Inflammatory macrophage treated with lipopolysaccharide for 1 hour (primary cell): Measurements from ENCODE around the gene MYDGF.
A peak's percentile ranks its signal among the peaks of the same experiment; 100 is the strongest.

Source experiments
- DNase-seq, 2 donors: peaks; one replicate each; pipeline ENCODE4 v3.0.0-alpha.2; 2020 to 2022

The MYDGF gene

DNA sequence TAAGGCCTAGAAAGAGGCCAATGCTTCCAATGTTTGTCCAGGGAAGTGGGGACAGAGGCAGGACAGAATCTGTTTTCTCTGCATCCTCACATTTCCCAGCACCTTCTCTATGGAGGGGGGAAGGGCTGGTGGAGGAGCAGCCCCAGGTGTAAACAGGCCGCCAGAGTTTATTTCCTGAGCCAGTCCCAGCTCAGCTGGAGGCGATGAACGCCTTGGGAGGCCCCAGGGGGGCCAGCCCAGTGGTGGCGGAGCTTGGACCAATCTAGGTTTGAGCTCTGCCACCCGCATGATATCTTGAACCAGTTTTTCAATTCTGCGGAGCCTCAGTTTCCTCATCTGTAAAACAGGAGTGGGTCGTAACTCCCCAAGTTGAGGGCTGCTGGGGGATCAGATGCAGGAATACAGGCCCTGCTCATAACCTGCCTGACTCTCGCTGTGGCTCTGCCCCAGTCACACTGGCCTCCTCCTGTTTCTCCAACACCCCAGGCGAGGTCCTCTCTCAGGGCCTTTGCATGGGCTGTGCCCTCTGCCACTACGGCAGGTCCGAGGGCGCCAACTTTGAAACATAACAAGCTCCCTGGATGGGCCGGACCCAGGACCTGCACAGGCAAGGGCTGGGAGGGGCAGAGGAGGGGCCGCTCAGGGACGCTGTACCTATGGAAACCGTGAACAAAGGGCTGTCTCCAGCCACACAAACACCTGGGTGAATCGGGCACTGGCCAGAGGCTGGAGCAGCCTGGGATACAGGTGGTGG, 29.7 kb downstream of the MYDGF start:
- DNase-seq, result no peak

DNA sequence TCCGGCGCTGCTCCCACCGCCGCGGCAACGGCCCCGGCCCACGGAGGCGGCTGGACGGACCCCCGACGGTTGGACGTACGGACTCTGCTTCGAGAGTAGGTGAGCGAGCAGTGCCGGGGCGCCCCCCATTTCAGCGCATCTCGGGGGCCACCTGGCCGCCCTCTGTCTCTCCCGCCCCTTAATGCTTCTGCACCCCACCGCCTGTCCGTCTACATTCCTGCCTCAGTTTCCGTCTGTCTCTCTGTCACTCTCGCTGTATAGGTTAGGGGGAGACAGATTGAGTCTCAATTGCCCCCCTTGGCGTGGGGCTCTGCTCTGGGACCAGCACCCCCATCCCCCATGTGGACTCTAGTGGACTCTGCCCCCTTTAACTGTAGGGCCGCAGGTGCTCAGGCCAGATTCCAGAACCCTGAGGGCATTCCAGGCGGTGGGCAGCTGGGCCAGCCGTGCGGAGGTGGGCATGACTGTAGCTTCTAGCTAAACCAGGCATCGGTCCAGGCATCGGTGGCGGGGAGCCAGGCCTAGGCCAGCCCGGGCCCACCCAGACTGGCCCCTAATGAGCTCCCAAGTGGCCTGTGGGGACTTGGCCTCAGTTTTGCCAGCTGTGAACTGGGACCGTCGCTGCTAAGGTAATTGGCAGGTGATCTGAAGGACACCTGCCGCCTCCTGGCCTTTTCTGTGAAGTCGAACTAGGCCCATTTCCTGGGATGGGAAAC, 30.5 kb downstream of the MYDGF start:
- DNase-seq, result no peak

GRCh38 chr19:4638828-4639530, 31.2 kb downstream of the MYDGF start, which contains the start of gene TNFAIP8L1:
TSS of gene TNFAIP8L1 (plus strand) at chr19:4639516. CDS start at chr19:4651870, 12,354 bp downstream.
- DNase-seq, result peak; percentile 96 to 99

GRCh38 chr19:4638317-4638716, 31.8 kb downstream of the MYDGF start:
- no peak for DNase-seq

DNA sequence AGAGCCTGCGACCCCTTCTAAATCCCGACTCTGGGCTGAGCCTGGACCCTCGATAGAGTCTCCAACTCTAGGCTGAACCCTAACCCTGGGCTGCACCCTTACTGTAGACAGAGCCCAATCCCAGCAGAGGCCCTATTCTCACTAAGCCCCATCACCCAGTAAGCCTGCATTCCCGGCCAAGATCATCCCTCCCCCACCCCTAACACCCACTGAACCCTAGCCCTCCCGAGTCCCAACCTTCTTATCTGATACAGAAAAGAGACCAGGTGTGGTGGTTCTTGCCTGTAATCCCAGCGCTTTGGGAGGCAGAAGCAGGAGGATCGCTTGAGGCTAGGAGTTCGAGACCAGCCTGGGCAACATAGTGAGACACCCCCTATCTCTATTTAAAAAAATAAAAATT, 33.4 kb downstream of the MYDGF start:
- no peak for DNase-seq

- DNase-seq, result peak in 1 of 2 donors; percentile 65
Observed at GRCh38 chr19:4636151-4636717, 33.9 kb downstream of the MYDGF start.

DNA sequence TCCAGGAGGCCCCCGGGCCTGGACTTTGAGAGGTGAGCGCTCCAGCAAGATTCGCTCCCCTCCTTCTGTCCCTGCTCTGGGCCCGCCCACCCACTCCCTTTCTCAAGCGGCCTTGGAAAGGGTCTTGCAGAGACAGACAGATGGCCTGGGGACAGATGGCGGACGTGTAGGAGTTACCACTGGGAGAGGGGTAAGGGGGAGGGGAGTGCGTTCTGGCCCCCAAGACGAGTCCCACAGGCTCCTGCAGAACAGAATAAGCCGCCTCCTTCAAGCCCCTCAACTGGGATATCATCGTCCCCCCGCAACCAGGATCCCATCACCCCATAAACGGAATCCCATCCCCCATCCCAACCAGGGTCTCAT, 34.4 kb downstream of the MYDGF start:
- no peak for DNase-seq

GRCh38 chr19:4633140-4633967, 36.8 kb downstream of the MYDGF start:
- peak; percentile 92 to 96 for DNase-seq

DNA sequence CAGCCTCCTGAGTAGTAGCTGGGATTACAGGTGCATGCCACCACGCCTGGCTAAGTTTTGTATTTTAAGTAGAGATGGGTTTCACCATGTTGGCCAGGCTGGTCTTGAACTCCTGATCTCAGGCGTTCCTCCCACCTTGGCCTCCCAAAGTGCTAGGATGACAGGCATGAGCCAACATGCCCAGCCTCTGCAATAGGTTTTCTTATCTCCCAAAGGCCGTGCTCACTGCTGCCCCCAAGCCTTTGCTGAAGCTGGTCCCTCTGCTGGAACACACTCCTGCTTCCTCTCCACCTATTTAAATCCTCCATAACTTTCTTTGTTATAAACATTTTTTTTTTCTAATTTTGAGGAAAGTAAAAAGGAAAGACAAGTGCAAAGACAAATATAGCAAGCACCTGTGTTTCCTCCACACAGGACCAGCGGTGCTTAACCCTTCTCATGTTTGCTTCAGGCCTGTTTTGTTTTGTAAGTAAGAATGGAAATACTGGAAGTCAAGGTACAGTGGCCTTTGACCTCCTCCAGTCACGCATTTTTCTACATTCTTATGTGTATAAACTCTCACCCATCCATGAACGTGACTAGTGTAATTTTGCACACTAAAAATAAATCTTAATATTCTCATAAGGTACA, 45.3 kb downstream of the MYDGF start:
- DNase-seq, result no peak

GRCh38 chr19:4624301-4624700, 45.8 kb downstream of the MYDGF start:
- no peak for DNase-seq

DNA sequence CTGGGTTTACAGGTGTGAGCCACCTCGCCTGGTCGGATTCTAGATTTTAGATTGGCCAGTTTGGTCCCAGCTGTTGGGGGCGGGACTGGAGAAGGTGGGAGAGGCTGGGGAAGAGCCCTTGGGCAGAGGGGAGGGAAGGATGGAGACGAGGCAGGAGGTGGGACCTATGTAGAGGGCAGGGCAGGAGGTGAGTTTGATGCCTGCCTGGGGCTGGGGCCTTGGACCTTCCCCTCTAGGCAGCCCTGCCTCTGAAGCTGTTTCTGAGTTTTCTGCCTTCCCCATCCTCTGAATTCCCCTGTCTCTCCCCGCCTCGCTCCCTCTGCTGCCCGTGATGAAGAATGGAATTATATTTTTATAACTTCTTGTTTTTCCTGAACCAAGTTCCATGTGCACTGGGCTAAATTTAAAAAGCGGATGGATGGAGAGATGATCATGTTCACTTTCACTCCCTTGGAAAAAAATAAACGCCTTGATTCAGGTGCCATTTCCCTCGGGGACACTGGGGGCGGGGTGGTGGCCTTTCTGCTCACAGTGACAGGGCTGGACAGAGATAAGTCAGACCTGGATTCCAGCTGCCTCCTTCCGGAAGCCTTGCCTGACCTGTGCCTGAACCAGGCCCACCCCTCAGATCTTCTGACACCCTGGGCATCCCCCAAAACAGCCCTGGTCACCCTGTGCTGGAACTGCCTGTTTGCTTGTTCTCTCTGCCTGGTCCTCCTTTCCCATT, 47.3 kb downstream of the MYDGF start:
- DNase-seq, result no peak

- no peak for DNase-seq
Observed at GRCh38 chr19:4620675-4621074, 49.5 kb downstream of the MYDGF start.

DNA sequence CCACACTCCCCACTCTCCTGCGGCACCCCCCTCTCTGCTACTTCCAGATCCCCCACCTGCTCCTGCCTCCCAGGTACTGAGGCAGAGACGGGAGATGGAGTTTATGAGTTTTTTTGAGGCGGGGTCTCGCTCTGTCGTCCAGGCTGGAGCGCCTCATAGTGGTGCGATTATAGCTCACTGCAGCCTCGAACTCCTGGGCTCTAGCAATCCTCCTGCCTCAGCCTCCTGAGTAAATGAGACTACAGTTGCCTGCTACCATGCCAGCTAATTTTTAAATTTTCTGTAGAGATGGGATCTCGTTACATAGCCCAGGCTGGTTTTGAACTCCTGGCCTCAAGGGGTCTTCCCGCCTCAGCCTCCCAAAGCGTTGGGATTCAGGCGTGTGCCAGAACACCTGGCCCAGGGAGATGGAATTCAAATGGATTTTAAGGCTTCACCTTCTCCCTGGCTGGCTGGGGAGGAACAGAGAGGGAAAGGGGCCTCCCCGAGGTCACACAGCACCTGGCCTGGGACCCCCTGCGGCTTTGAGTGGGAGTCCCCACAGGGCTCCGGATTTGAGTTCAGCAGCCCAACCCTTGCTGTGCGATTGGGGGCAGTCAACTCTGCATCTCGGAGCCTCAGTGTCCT, 50.4 kb downstream of the MYDGF start:
- DNase-seq, result no peak

- DNase-seq, result no peak
Observed at GRCh38 chr19:4618019-4618418, 52.1 kb downstream of the MYDGF start.

DNA sequence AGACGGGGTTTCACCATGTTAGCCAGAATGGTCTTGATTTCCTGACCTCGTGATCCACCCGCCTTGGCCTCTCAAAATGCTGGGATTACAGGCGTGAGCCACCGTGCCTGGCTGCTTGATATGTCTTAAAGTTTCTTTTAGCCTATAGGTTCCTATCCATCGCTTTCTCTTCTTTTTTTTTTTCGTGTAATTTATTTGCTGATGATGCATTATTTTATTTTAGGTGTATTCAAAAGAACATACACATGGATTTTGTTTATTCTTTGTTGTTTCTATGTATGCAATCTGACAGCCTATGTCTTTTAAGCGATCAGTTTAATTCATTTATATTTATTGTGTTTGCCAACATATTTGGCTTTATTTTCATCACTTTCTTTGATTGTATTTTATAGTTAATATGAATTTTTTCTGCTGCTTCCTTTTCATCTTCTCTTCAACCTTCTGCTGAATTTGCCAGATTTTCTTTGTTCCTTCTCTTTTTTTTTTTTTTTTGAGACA, 56.8 kb downstream of the MYDGF start:
- DNase-seq, result no peak

DNA sequence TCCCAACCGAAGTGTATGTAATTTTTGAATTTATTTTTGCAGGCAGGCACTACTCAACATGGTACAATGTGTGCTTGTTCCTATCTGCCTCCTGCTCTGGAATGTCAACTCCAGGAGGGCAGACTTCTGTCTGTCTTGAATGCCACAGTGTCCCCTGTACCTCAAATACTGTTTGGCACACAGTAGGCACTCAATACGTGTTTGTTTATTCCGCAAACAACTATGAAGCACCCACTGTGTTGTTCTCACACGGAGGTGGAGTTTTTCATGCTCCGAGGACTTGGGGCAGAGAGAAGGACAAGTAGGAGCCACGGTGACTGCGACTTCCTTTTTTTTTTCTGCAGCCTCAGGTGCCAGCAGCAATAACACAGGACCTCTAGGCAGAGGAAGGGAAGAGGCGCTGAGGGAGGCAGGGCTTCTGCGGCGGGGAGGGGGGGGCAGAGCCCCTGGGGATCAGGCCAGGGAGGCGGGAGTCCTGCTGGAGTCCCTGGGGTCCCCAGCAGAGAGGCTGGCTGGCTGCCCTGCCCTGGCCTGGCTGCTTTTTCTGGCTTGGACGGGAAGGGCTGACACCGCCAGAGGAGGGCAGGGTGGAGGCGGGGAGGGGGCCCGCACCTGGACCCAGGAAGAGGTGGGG, 60.1 kb downstream of the MYDGF start:
- DNase-seq, result peak; percentile 40 to 44
